Measurements from ENCODE around the gene CD38. TPM values are rescaled to one million over a fixed set of nuclear protein-coding genes. Genes with fewer than 3 reads are reported as not detected.
"Not testable (repeated sequence)": the region's sequence is repeated elsewhere in the genome, so short reads cannot be mapped to it uniquely, and the experiment has no call there.

CD38 gene
- total RNA-seq, 1 donor from 2014 or later, result 1.0 TPM

- H3K36me3 ChIP-seq (ENCODE audit: control insufficient read depth in 3 of 3, insufficient read depth in 3 of 3, low read length in 3 of 3), result no peaks in the 10 kb centered on the region
- H3K4me1 ChIP-seq (ENCODE audit: control insufficient read depth in 3 of 3, insufficient read depth in 3 of 3, low read length in 3 of 3), result peaks cover 5 to 16% (median 12%) of the 10 kb centered on the region in 3 donors
- no peaks in the 10 kb centered on the region for H3K9me3 ChIP-seq (ENCODE audit: control insufficient read depth in 3 of 3, low read length in 3 of 3)
- H3K27me3 ChIP-seq (ENCODE audit: control insufficient read depth in 3 of 3, insufficient read depth in 3 of 3, low read length in 3 of 3), result no peaks in the 10 kb centered on the region
- no peak overlapping the region for H3K9ac ChIP-seq (ENCODE audit: low read depth in 1 of 3, low read length in 3 of 3)
- H3K4me3 ChIP-seq (ENCODE audit: low read length in 3 of 3), result peak overlapping the region in 1 of 3 donors; percentile 1
- H3K27ac ChIP-seq (ENCODE audit: low read depth, low read length), result peak overlapping the region; percentile 4
These were observed 31.3 kb downstream of the CD38 start for GRCh38 chr4:15809466-15809865.

- Histone ChIP-seq H3K27ac (ENCODE audit: low read depth, low read length) (no peak overlapping the region), H3K4me3 (ENCODE audit: low read length in 3 of 3) (no peak overlapping the region), H3K36me3 (ENCODE audit: control insufficient read depth in 3 of 3, insufficient read depth in 3 of 3, low read length in 3 of 3) (no peaks in the 10 kb centered on the region), H3K4me1 (ENCODE audit: control insufficient read depth in 3 of 3, insufficient read depth in 3 of 3, low read length in 3 of 3) (peaks cover 2 to 5% (median 3%) of the 10 kb centered on the region in 3 donors), H3K9me3 (ENCODE audit: control insufficient read depth in 3 of 3, low read length in 3 of 3) (no peaks in the 10 kb centered on the region), H3K9ac (ENCODE audit: low read depth in 1 of 3, low read length in 3 of 3) (no peak overlapping the region), H3K27me3 (ENCODE audit: control insufficient read depth in 3 of 3, insufficient read depth in 3 of 3, low read length in 3 of 3) (no peaks in the 10 kb centered on the region)
These were observed 33.7 kb downstream of the CD38 start for GRCh38 chr4:15811703-15812337.

GRCh38 chr4:15832523-15833451, 54.7 kb downstream of the CD38 start:
- no peaks in the 10 kb centered on the region for H3K9me3 ChIP-seq (ENCODE audit: control insufficient read depth in 3 of 3, low read length in 3 of 3)
- H3K4me3 ChIP-seq (ENCODE audit: low read length in 3 of 3), result no peak overlapping the region
- H3K4me1 ChIP-seq (ENCODE audit: control insufficient read depth in 3 of 3, insufficient read depth in 3 of 3, low read length in 3 of 3), result no peaks in the 10 kb centered on the region
- no peak overlapping the region for H3K27ac ChIP-seq (ENCODE audit: low read depth, low read length)
- H3K27me3 ChIP-seq (ENCODE audit: control insufficient read depth in 3 of 3, insufficient read depth in 3 of 3, low read length in 3 of 3), result no peaks in the 10 kb centered on the region
- no peak overlapping the region for H3K9ac ChIP-seq (ENCODE audit: low read depth in 1 of 3, low read length in 3 of 3)
- H3K36me3 ChIP-seq (ENCODE audit: control insufficient read depth in 3 of 3, insufficient read depth in 3 of 3, low read length in 3 of 3), result peaks cover 0 to 7% (median 2%) of the 10 kb centered on the region in 3 donors

- Histone ChIP-seq H3K27ac (ENCODE audit: low read depth, low read length) (no peak overlapping the region), H3K9me3 (ENCODE audit: control insufficient read depth in 3 of 3, low read length in 3 of 3) (no peaks in the 10 kb centered on the region), H3K4me3 (ENCODE audit: low read length in 3 of 3) (no peak overlapping the region), H3K36me3 (ENCODE audit: control insufficient read depth in 3 of 3, insufficient read depth in 3 of 3, low read length in 3 of 3) (peaks cover 0 to 7% (median 4%) of the 10 kb centered on the region in 3 donors), H3K27me3 (ENCODE audit: control insufficient read depth in 3 of 3, insufficient read depth in 3 of 3, low read length in 3 of 3) (no peaks in the 10 kb centered on the region), H3K9ac (ENCODE audit: low read depth in 1 of 3, low read length in 3 of 3) (no peak overlapping the region), H3K4me1 (ENCODE audit: control insufficient read depth in 3 of 3, insufficient read depth in 3 of 3, low read length in 3 of 3) (no peaks in the 10 kb centered on the region)
These were observed 55.7 kb downstream of the CD38 start for GRCh38 chr4:15833801-15834200.

- Histone ChIP-seq H3K4me1 (ENCODE audit: control insufficient read depth in 3 of 3, insufficient read depth in 3 of 3, low read length in 3 of 3) (no peaks in the 10 kb centered on the region), H3K27me3 (ENCODE audit: control insufficient read depth in 3 of 3, insufficient read depth in 3 of 3, low read length in 3 of 3) (no peaks in the 10 kb centered on the region), H3K27ac (ENCODE audit: low read depth, low read length) (no peak overlapping the region), H3K9me3 (ENCODE audit: control insufficient read depth in 3 of 3, low read length in 3 of 3) (no peaks in the 10 kb centered on the region), H3K36me3 (ENCODE audit: control insufficient read depth in 3 of 3, insufficient read depth in 3 of 3, low read length in 3 of 3) (peaks cover 4 to 9% (median 7%) of the 10 kb centered on the region in 3 donors), H3K9ac (ENCODE audit: low read depth in 1 of 3, low read length in 3 of 3) (no peak overlapping the region), H3K4me3 (ENCODE audit: low read length in 3 of 3) (no peak overlapping the region)
These were observed 58.2 kb downstream of the CD38 start for GRCh38 chr4:15836362-15836761.

- H3K27me3 ChIP-seq (ENCODE audit: control insufficient read depth in 3 of 3, insufficient read depth in 3 of 3, low read length in 3 of 3), result no peaks in the 10 kb centered on the region
- H3K4me1 ChIP-seq (ENCODE audit: control insufficient read depth in 3 of 3, insufficient read depth in 3 of 3, low read length in 3 of 3), result no peaks in the 10 kb centered on the region
- H3K4me3 ChIP-seq (ENCODE audit: low read length in 3 of 3), result no peak overlapping the region
- H3K36me3 ChIP-seq (ENCODE audit: control insufficient read depth in 3 of 3, insufficient read depth in 3 of 3, low read length in 3 of 3), result peaks cover 4 to 7% (median 7%) of the 10 kb centered on the region in 3 donors
- H3K9me3 ChIP-seq (ENCODE audit: control insufficient read depth in 3 of 3, low read length in 3 of 3), result no peaks in the 10 kb centered on the region
- H3K9ac ChIP-seq (ENCODE audit: low read depth in 1 of 3, low read length in 3 of 3), result no peak overlapping the region
- no peak overlapping the region for H3K27ac ChIP-seq (ENCODE audit: low read depth, low read length)
These were observed 59.5 kb downstream of the CD38 start for GRCh38 chr4:15837591-15837990.

- H3K27me3 ChIP-seq (ENCODE audit: control insufficient read depth in 3 of 3, insufficient read depth in 3 of 3, low read length in 3 of 3); H3K4me1 ChIP-seq (ENCODE audit: control insufficient read depth in 3 of 3, insufficient read depth in 3 of 3, low read length in 3 of 3); H3K9me3 ChIP-seq (ENCODE audit: control insufficient read depth in 3 of 3, low read length in 3 of 3): not testable (repeated sequence)
These were observed 63.1 kb downstream of the CD38 start for GRCh38 chr4:15841194-15841730.

GRCh38 chr4:15847746-15848145, 69.6 kb downstream of the CD38 start:
- Histone ChIP-seq H3K36me3 (ENCODE audit: control insufficient read depth in 3 of 3, insufficient read depth in 3 of 3, low read length in 3 of 3) (peaks cover 0 to 4% (median 3%) of the 10 kb centered on the region in 3 donors), H3K27ac (ENCODE audit: low read depth, low read length) (no peak overlapping the region), H3K4me3 (ENCODE audit: low read length in 3 of 3) (no peak overlapping the region), H3K9me3 (ENCODE audit: control insufficient read depth in 3 of 3, low read length in 3 of 3) (no peaks in the 10 kb centered on the region), H3K9ac (ENCODE audit: low read depth in 1 of 3, low read length in 3 of 3) (no peak overlapping the region), H3K4me1 (ENCODE audit: control insufficient read depth in 3 of 3, insufficient read depth in 3 of 3, low read length in 3 of 3) (peaks cover 0 to 4% (median 0%) of the 10 kb centered on the region in 3 donors), H3K27me3 (ENCODE audit: control insufficient read depth in 3 of 3, insufficient read depth in 3 of 3, low read length in 3 of 3) (no peaks in the 10 kb centered on the region)

More at GRCh38 chr4:15841194-15841730, 63.1 kb downstream of the CD38 start:
- H3K36me3 ChIP-seq (ENCODE audit: control insufficient read depth in 3 of 3, insufficient read depth in 3 of 3, low read length in 3 of 3); H3K27ac ChIP-seq (ENCODE audit: low read depth, low read length); H3K4me3 ChIP-seq (ENCODE audit: low read length in 3 of 3); H3K9ac ChIP-seq (ENCODE audit: low read depth in 1 of 3, low read length in 3 of 3): not testable (repeated sequence)

GRCh38 chr4:15848191-15848842, 70.2 kb downstream of the CD38 start:
- Histone ChIP-seq H3K4me3 (ENCODE audit: low read length in 3 of 3) (no peak overlapping the region), H3K4me1 (ENCODE audit: control insufficient read depth in 3 of 3, insufficient read depth in 3 of 3, low read length in 3 of 3) (peaks cover 0 to 4% (median 0%) of the 10 kb centered on the region in 3 donors), H3K36me3 (ENCODE audit: control insufficient read depth in 3 of 3, insufficient read depth in 3 of 3, low read length in 3 of 3) (peaks cover 0 to 4% (median 3%) of the 10 kb centered on the region in 3 donors), H3K9ac (ENCODE audit: low read depth in 1 of 3, low read length in 3 of 3) (no peak overlapping the region), H3K27me3 (ENCODE audit: control insufficient read depth in 3 of 3, insufficient read depth in 3 of 3, low read length in 3 of 3) (no peaks in the 10 kb centered on the region), H3K27ac (ENCODE audit: low read depth, low read length) (no peak overlapping the region), H3K9me3 (ENCODE audit: control insufficient read depth in 3 of 3, low read length in 3 of 3) (no peaks in the 10 kb centered on the region)

Measured in skeletal muscle tissue (tissue), 4 donors.